GM23338 (cell line): Measurements from ENCODE around the gene RNGTT. TPM values are rescaled to one million over a fixed set of nuclear protein-coding genes. Genes with fewer than 3 reads are reported as not detected.

Source experiments
- ATAC-seq: fragments of 200-7000 bp; cut with Tn5 transposase; 3 replicates; pipeline ENCODE4 v1.9.1; 2020
- DNase-seq: peaks from one replicate; pipeline ENCODE4 v3.0.0-alpha.2; 2015; ENCODE audit warnings: low spot score
- H2AFZ ChIP-seq: fragments of 200-600 bp; sonication (generic); 2 replicates; pipeline ENCODE4 v1.8.0; 2016; ENCODE audit warnings: antibody characterized with exemption, mild to moderate bottlenecking, moderate library complexity
- H3F3A ChIP-seq: fragments of 200-600 bp; sonication (generic); replicated peaks from 2 replicates; pipeline ENCODE4 v1.8.0; 2017; ENCODE audit warnings: antibody characterized with exemption, mixed run types, low read depth
- H3K27ac ChIP-seq: fragments of 200-600 bp; sonication (generic); 2 replicates; pipeline ENCODE4 v1.6.1; 2016; ENCODE audit warnings: low read depth
- H3K27me3 ChIP-seq: fragments of 200-600 bp; sonication (generic); 2 replicates; pipeline ENCODE4 v1.8.0; 2016; ENCODE audit warnings: mild to moderate bottlenecking, mixed run types, moderate library complexity; ENCODE audit not compliant: insufficient read depth
- H3K36me3 ChIP-seq: fragments of 200-600 bp; sonication (generic); 2 replicates; pipeline ENCODE4 v1.8.0; 2016; ENCODE audit warnings: mild to moderate bottlenecking; ENCODE audit not compliant: insufficient read depth
- H3K4me1 ChIP-seq: fragments of 200-600 bp; sonication (generic); 2 replicates; pipeline ENCODE4 v1.8.0; 2016; ENCODE audit warnings: mild to moderate bottlenecking, moderate library complexity; ENCODE audit not compliant: insufficient read depth
- H3K4me2 ChIP-seq: fragments of 200-600 bp; sonication (generic); 2 replicates; pipeline ENCODE4 v1.7.1; 2017; ENCODE audit warnings: mixed run types
- H3K4me3 ChIP-seq: fragments of 200-600 bp; sonication (generic); 2 replicates; pipeline ENCODE4 v1.6.1; 2016; ENCODE audit warnings: mixed run types
- H3K79me2 ChIP-seq: fragments of 200-600 bp; sonication (generic); replicated peaks from 2 replicates; pipeline ENCODE4 v1.8.0; 2017; ENCODE audit warnings: mild to moderate bottlenecking; ENCODE audit not compliant: insufficient read depth
- H3K9me2 ChIP-seq: fragments of 200-600 bp; sonication (generic); 2 replicates; pipeline ENCODE4 v1.8.0; 2017; ENCODE audit not compliant: insufficient read depth
- H4K20me1 ChIP-seq: fragments of 200-600 bp; sonication (generic); replicated peaks from 2 replicates; pipeline ENCODE4 v1.8.0; 2017; ENCODE audit warnings: mild to moderate bottlenecking; ENCODE audit not compliant: insufficient read depth
- H3K27ac Mint-ChIP-seq: 2 replicates; pipeline ENCODE4 v1.8.0; 2020; ENCODE audit warnings: inconsistent platforms, mild to moderate bottlenecking, moderate library complexity, mixed read lengths
- H3K27me3 Mint-ChIP-seq: 3 replicates; pipeline ENCODE4 v1.8.0; 2022; ENCODE audit warnings: low read depth, mild to moderate bottlenecking, moderate library complexity, mixed read lengths, inconsistent platforms; ENCODE audit not compliant: insufficient read depth, poor library complexity
- H3K36me3 Mint-ChIP-seq: 3 replicates; pipeline ENCODE4 v1.8.0; 2021; ENCODE audit warnings: low read depth, mild to moderate bottlenecking, inconsistent platforms, moderate library complexity, mixed read lengths
- H3K4me1 Mint-ChIP-seq: 3 replicates; pipeline ENCODE4 v1.8.0; 2020; ENCODE audit warnings: mild to moderate bottlenecking, inconsistent platforms, mixed read lengths
- H3K4me3 Mint-ChIP-seq: 3 replicates; pipeline ENCODE4 v1.8.0; 2021; ENCODE audit warnings: moderate library complexity, mild to moderate bottlenecking, inconsistent platforms, mixed read lengths
- H3K9me3 Mint-ChIP-seq: 3 replicates; pipeline ENCODE4 v1.8.0; 2020; ENCODE audit warnings: moderate library complexity, mild to moderate bottlenecking, inconsistent platforms, mixed read lengths
- CREB1 ChIP-seq: fragments of 250-450 bp; sonication (Bioruptor Pico); IDR thresholded peaks from 2 replicates; pipeline ENCODE4 v1.5.0; 2020; ENCODE audit warnings: low read depth, mild to moderate bottlenecking, moderate library complexity
- CTCF ChIP-seq, 2 experiments: fragments of 200-600 bp in 1 of 2; sonication (generic) in 1 of 2; conservative IDR thresholded peaks; 2 replicates each; pipeline versions ENCODE4 v1.5.1 to v1.6.1; 2016 to 2017; ENCODE audit warnings: antibody characterized with exemption in 2 of 2, low read depth in 2 of 2, mild to moderate bottlenecking in 2 of 2, moderate library complexity in 1 of 2
- EZH2 ChIP-seq: fragments of 200-600 bp; sonication (generic); IDR thresholded peaks from one replicate; pipeline ENCODE4 v1.8.0; 2017; ENCODE audit warnings: antibody characterized with exemption, mild to moderate bottlenecking, low read depth; ENCODE audit not compliant: unreplicated experiment
- EZH2phosphoT487 ChIP-seq: fragments of 200-600 bp; sonication (generic); IDR thresholded peaks from one replicate; pipeline ENCODE4 v1.8.1; 2018; ENCODE audit warnings: antibody characterized with exemption; ENCODE audit not compliant: unreplicated experiment
- JUNB ChIP-seq: IDR thresholded peaks from one replicate; pipeline ENCODE4 v1.6.1; 2016; ENCODE audit warnings: antibody characterized with exemption; ENCODE audit not compliant: unreplicated experiment
- NANOG ChIP-seq: IDR thresholded peaks from 2 replicates; pipeline ENCODE4 v1.6.1; 2016; ENCODE audit warnings: antibody characterized with exemption, borderline replicate concordance
- POLR2AphosphoS5 ChIP-seq: IDR thresholded peaks from 2 replicates; pipeline ENCODE4 v1.6.1; 2016; ENCODE audit warnings: antibody characterized with exemption, low read depth
- STAT1 ChIP-seq: IDR thresholded peaks from one replicate; pipeline ENCODE4 v1.6.1; 2016; ENCODE audit warnings: antibody characterized with exemption; ENCODE audit not compliant: unreplicated experiment
- ZNF114 ChIP-seq: fragments of 250-450 bp; sonication (Bioruptor Pico); IDR thresholded peaks from 2 replicates; pipeline ENCODE4 v1.5.0; 2020; ENCODE audit warnings: mild to moderate bottlenecking, moderate library complexity
- ZNF331 ChIP-seq: fragments of 250-450 bp; sonication (Bioruptor Pico); IDR thresholded peaks from 2 replicates; pipeline ENCODE4 v1.5.0; 2020; ENCODE audit warnings: low read depth, mild to moderate bottlenecking, moderate library complexity
- ZNF462 ChIP-seq: fragments of 250-450 bp; sonication (Bioruptor Pico); IDR thresholded peaks from 2 replicates; pipeline ENCODE4 v1.5.0; 2020; ENCODE audit warnings: mild to moderate bottlenecking, moderate library complexity
- polyA plus RNA-seq: library from polyadenylated mRNA; unstranded; fragments of >200 nt; fragmentation: Nextera tagmentation; extraction: Ambion mirVana; gene quantifications from 2 replicates; pipeline ENCODE4 v1.2.1, GENCODE V29; 2016
- total RNA-seq: library from RNA; depleted of rRNA; stranded (reverse); fragments of >200 nt; shearing (Covaris generic); gene quantifications from 2 replicates; pipeline ENCODE4 v1.2.3, GENCODE V29; 2014
- TF ChIP-seq, protein P1 (sequence below): IDR thresholded peaks from one replicate; pipeline ENCODE4 v1.6.1; 2018; ENCODE audit warnings: antibody characterized with exemption; ENCODE audit not compliant: unreplicated experiment
- TF ChIP-seq, protein P2 (sequence below): IDR thresholded peaks from 2 replicates; pipeline ENCODE4 v1.6.1; 2016; ENCODE audit warnings: antibody characterized with exemption

RNGTT gene
- total and polyA plus RNA-seq, 2 experiments from 2014 or later: 11.2 to 29.2 TPM

GRCh38 chr6:88709819-88710246, 253.6 kb downstream of the RNGTT start:
- H3K79me2 ChIP-seq: no peaks in the 10 kb centered on the region
- H3K4me3 Mint-ChIP-seq: no peak overlapping the region
- ATAC-seq (no peak), DNase-seq (no peak)
- no peak overlapping the region for H3K4me3 ChIP-seq
- no peaks in the 10 kb centered on the region for H4K20me1 ChIP-seq
- no peak overlapping the region for H3K4me2 ChIP-seq
- no peaks in the 10 kb centered on the region for H3K9me3 Mint-ChIP-seq
- no peaks in the 10 kb centered on the region for H3K9me2 ChIP-seq
- no peaks in the 10 kb centered on the region; the same call in 2 of the 3 replicates for H3K36me3 Mint-ChIP-seq
- no peak overlapping the region for H3K27ac Mint-ChIP-seq
- H3K36me3 ChIP-seq: no peaks in the 10 kb centered on the region
- peaks cover 2% of the 10 kb centered on the region for H3K27me3 Mint-ChIP-seq
- no peaks in the 10 kb centered on the region for H3F3A ChIP-seq
- H3K27ac ChIP-seq: no peak overlapping the region
- no peak for TF ChIP-seq EZH2
- TF ChIP-seq ZNF462 (CRISPR knock-in tag): no peak
- TF ChIP-seq POLR2AphosphoS5: no peak
- TF ChIP-seq CREB1 (CRISPR knock-in tag): no peak
- TF ChIP-seq EZH2phosphoT487: no peak
- TF ChIP-seq CTCF (conservative IDR thresholded peaks at IDR 0.05; ENCODE audit: low read depth in 2 of 2): no peak
- no peak for TF ChIP-seq JUNB
- TF ChIP-seq, protein P1, sequence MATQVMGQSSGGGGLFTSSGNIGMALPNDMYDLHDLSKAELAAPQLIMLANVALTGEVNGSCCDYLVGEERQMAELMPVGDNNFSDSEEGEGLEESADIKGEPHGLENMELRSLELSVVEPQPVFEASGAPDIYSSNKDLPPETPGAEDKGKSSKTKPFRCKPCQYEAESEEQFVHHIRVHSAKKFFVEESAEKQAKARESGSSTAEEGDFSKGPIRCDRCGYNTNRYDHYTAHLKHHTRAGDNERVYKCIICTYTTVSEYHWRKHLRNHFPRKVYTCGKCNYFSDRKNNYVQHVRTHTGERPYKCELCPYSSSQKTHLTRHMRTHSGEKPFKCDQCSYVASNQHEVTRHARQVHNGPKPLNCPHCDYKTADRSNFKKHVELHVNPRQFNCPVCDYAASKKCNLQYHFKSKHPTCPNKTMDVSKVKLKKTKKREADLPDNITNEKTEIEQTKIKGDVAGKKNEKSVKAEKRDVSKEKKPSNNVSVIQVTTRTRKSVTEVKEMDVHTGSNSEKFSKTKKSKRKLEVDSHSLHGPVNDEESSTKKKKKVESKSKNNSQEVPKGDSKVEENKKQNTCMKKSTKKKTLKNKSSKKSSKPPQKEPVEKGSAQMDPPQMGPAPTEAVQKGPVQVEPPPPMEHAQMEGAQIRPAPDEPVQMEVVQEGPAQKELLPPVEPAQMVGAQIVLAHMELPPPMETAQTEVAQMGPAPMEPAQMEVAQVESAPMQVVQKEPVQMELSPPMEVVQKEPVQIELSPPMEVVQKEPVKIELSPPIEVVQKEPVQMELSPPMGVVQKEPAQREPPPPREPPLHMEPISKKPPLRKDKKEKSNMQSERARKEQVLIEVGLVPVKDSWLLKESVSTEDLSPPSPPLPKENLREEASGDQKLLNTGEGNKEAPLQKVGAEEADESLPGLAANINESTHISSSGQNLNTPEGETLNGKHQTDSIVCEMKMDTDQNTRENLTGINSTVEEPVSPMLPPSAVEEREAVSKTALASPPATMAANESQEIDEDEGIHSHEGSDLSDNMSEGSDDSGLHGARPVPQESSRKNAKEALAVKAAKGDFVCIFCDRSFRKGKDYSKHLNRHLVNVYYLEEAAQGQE: no peak
- TF ChIP-seq NANOG: no peak
- no peak for TF ChIP-seq ZNF114
- TF ChIP-seq STAT1: no peak
- TF ChIP-seq, protein P2, sequence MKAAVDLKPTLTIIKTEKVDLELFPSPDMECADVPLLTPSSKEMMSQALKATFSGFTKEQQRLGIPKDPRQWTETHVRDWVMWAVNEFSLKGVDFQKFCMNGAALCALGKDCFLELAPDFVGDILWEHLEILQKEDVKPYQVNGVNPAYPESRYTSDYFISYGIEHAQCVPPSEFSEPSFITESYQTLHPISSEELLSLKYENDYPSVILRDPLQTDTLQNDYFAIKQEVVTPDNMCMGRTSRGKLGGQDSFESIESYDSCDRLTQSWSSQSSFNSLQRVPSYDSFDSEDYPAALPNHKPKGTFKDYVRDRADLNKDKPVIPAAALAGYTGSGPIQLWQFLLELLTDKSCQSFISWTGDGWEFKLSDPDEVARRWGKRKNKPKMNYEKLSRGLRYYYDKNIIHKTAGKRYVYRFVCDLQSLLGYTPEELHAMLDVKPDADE: no peak
- no peak for TF ChIP-seq ZNF331 (CRISPR knock-in tag)
- H2AFZ ChIP-seq: no peak overlapping the region
- no peaks in the 10 kb centered on the region for H3K4me1 ChIP-seq
- H3K4me1 Mint-ChIP-seq: peaks cover 3% of the 10 kb centered on the region; the same call in 2 of the 3 replicates
- H3K27me3 ChIP-seq: no peaks in the 10 kb centered on the region
